Measurements from ENCODE around the gene OPRL1. TPM values are rescaled to one million over a fixed set of nuclear protein-coding genes. Genes with fewer than 3 reads are reported as not detected.

OPRL1 gene
- total RNA-seq, 1 donor from 2014 or later, result 1.9 TPM

GRCh38 chr20:64076061-64076997, 3.6 kb upstream of the OPRL1 start:
- Histone ChIP-seq H3K27ac (peak overlapping the region; percentile 83), H3K36me3 (peaks cover 15% of the 10 kb centered on the region), H3K9me3 (no peaks in the 10 kb centered on the region), H3K27me3 (no peaks in the 10 kb centered on the region), H3K4me3 (peak overlapping the region; percentile 71), H3K4me1 (peaks cover 17% of the 10 kb centered on the region)
- intact Hi-C loops (cut with DNase I), result no loop called here
- TF ChIP-seq CTCF (IDR thresholded peaks at IDR 0.05), result no peak
- no peak for ATAC-seq
- DNase-seq, result no peak

GRCh38 chr20:64077094-64077493, 2.8 kb upstream of the OPRL1 start:
- intact Hi-C loops (cut with DNase I), result no loop called here
- Histone ChIP-seq H3K9me3 (no peaks in the 10 kb centered on the region), H3K27ac (peak overlapping the region; percentile 83), H3K4me3 (peak overlapping the region; percentile 71), H3K36me3 (peaks cover 15% of the 10 kb centered on the region), H3K27me3 (no peaks in the 10 kb centered on the region), H3K4me1 (peaks cover 17% of the 10 kb centered on the region)
- DNase-seq (no peak), ATAC-seq (peak; percentile 30)
- TF ChIP-seq CTCF (IDR thresholded peaks at IDR 0.05), result no peak

- ATAC-seq (no peak), DNase-seq (no peak)
- peak overlapping the region; percentile 71 for H3K4me3 ChIP-seq
- intact Hi-C loops (cut with DNase I), result no loop called here
- TF ChIP-seq CTCF (IDR thresholded peaks at IDR 0.05), result no peak
- H3K27me3 ChIP-seq, result no peaks in the 10 kb centered on the region
- peak overlapping the region; percentile 83 for H3K27ac ChIP-seq
- no peaks in the 10 kb centered on the region for H3K9me3 ChIP-seq
- peaks cover 15% of the 10 kb centered on the region for H3K36me3 ChIP-seq
- peaks cover 17% of the 10 kb centered on the region for H3K4me1 ChIP-seq
Observed at GRCh38 chr20:64077541-64077875, 2.4 kb upstream of the OPRL1 start.

- no peak for TF ChIP-seq CTCF (IDR thresholded peaks at IDR 0.05)
- intact Hi-C loops (cut with DNase I), result no loop called here
- H3K27ac ChIP-seq, result peak overlapping the region; percentile 83
- DNase-seq, result no peak
- H3K27me3 ChIP-seq, result no peaks in the 10 kb centered on the region
- peak overlapping the region; percentile 71 for H3K4me3 ChIP-seq
- peaks cover 19% of the 10 kb centered on the region for H3K4me1 ChIP-seq
- H3K36me3 ChIP-seq, result peaks cover 12% of the 10 kb centered on the region
- ATAC-seq, result peak; percentile 17
- H3K9me3 ChIP-seq, result no peaks in the 10 kb centered on the region
Observed at GRCh38 chr20:64077876-64078551, 1.9 kb upstream of the OPRL1 start.

GRCh38 chr20:64078934-64079272, 979 bp upstream of the OPRL1 start:
- Histone ChIP-seq H3K27ac (peak overlapping the region; percentile 83), H3K27me3 (peaks cover 1% of the 10 kb centered on the region), H3K4me3 (peak overlapping the region; percentile 71), H3K36me3 (peaks cover 4% of the 10 kb centered on the region), H3K4me1 (peaks cover 26% of the 10 kb centered on the region), H3K9me3 (no peaks in the 10 kb centered on the region)
- TF ChIP-seq CTCF (IDR thresholded peaks at IDR 0.05), result no peak
- intact Hi-C loops (cut with DNase I), result no loop called here
- ATAC-seq (no peak), DNase-seq (no peak)

Measured in upper lobe of right lung (tissue), 1 donor.